GM23248 (cell line): ENCODE results near the gene DNAI1. TPM values are rescaled to one million over a fixed set of nuclear protein-coding genes. Genes with fewer than 3 reads are reported as not detected.
A peak's percentile ranks its signal among the peaks of the same experiment; 100 is the strongest.
"Not testable (repeated sequence)": the region's sequence is repeated elsewhere in the genome, so short reads cannot be mapped to it uniquely, and the experiment has no call there.

Experiments
- DNase-seq: peaks from one replicate; pipeline ENCODE4 v3.0.0-alpha.2; 2015
- H2AFZ ChIP-seq: fragments of 200-600 bp; sonication (generic); 2 replicates; pipeline ENCODE4 v1.6.1; 2016; ENCODE audit warnings: antibody characterized with exemption
- H3F3A ChIP-seq: fragments of 200-600 bp; sonication (generic); 2 replicates; pipeline ENCODE4 v1.6.1; 2016; ENCODE audit warnings: mild to moderate bottlenecking, antibody characterized with exemption, mixed run types; ENCODE audit not compliant: insufficient read depth
- H3K27ac ChIP-seq: fragments of 200-600 bp; sonication (generic); 2 replicates; pipeline ENCODE4 v1.5.1; 2016; ENCODE audit warnings: mild to moderate bottlenecking
- H3K27me3 ChIP-seq: fragments of 200-600 bp; sonication (generic); replicated peaks from 2 replicates; pipeline ENCODE4 v1.6.1; 2016; ENCODE audit warnings: mild to moderate bottlenecking; ENCODE audit not compliant: insufficient read depth
- H3K36me3 ChIP-seq: fragments of 200-600 bp; sonication (generic); 2 replicates; pipeline ENCODE4 v1.6.1; 2016; ENCODE audit warnings: low read depth, mild to moderate bottlenecking
- H3K4me1 ChIP-seq: fragments of 200-600 bp; sonication (generic); 2 replicates; pipeline ENCODE4 v1.6.1; 2016; ENCODE audit warnings: mild to moderate bottlenecking; ENCODE audit not compliant: insufficient read depth
- H3K4me2 ChIP-seq: fragments of 200-600 bp; sonication (generic); one replicate; pipeline ENCODE4 v1.6.1; 2016; ENCODE audit warnings: mild to moderate bottlenecking; ENCODE audit not compliant: unreplicated experiment
- H3K4me3 ChIP-seq: fragments of 200-600 bp; sonication (generic); 2 replicates; pipeline ENCODE4 v1.5.1; 2016; ENCODE audit warnings: mild to moderate bottlenecking
- H3K79me2 ChIP-seq: fragments of 200-600 bp; sonication (generic); 2 replicates; pipeline ENCODE4 v1.6.1; 2016; ENCODE audit warnings: mild to moderate bottlenecking; ENCODE audit not compliant: insufficient read depth
- H3K9ac ChIP-seq: fragments of 200-600 bp; sonication (generic); 2 replicates; pipeline ENCODE4 v1.6.1; 2016; ENCODE audit warnings: mild to moderate bottlenecking
- H3K9me2 ChIP-seq: fragments of 200-600 bp; sonication (generic); 2 replicates; pipeline ENCODE4 v1.6.1; 2016; ENCODE audit warnings: mixed run types, mild to moderate bottlenecking, moderate library complexity; ENCODE audit not compliant: insufficient read depth
- H3K9me3 ChIP-seq: fragments of 200-600 bp; sonication (generic); one replicate; pipeline ENCODE4 v1.6.1; 2017; ENCODE audit warnings: low read depth
- H4K20me1 ChIP-seq: fragments of 200-600 bp; sonication (generic); 2 replicates; pipeline ENCODE4 v1.6.0; 2016; ENCODE audit not compliant: insufficient read depth
- EZH2 ChIP-seq: fragments of 200-600 bp; sonication (generic); IDR thresholded peaks from 2 replicates; pipeline ENCODE4 v1.6.1; 2018; ENCODE audit warnings: antibody characterized with exemption, mild to moderate bottlenecking; ENCODE audit not compliant: insufficient read depth, poor library complexity, severe bottlenecking
- EZH2phosphoT487 ChIP-seq: fragments of 200-600 bp; sonication (generic); IDR thresholded peaks from 2 replicates; pipeline ENCODE4 v1.6.1; 2018; ENCODE audit warnings: antibody characterized with exemption, moderate library complexity, mild to moderate bottlenecking, low read depth; ENCODE audit not compliant: insufficient read depth
- WGBS, 2 experiments: methylation state at CpG; one replicate each; pipeline ENCODE4 v1.1.6; 2015 to 2017; ENCODE audit warnings: low lambda C conversion rate in 2 of 2, low coverage in 1 of 2; ENCODE audit errors: missing lambda C conversion rate in 2 of 2; 5-methylcytosine and 5-hydroxymethylcytosine counted together
- in situ Hi-C: fragments of 300-500 bp; cut with MboI; formaldehyde crosslinking; loops from 2 replicates; pipeline ENCODE4 v1.15.0; 2020
- polyA plus RNA-seq: library from polyadenylated mRNA; unstranded; fragments of >200 nt; fragmentation: Nextera tagmentation; extraction: Ambion mirVana; gene quantifications from 2 replicates; pipeline ENCODE4 v1.2.1, GENCODE V29; 2016
- total RNA-seq: library from RNA; depleted of rRNA; stranded (reverse); fragments of >200 nt; shearing (Covaris generic); gene quantifications from 2 replicates; pipeline ENCODE4 v1.2.3, GENCODE V29; 2014

Gene DNAI1
- total and polyA plus RNA-seq, 2 experiments from 2014 or later: not detected

- Histone ChIP-seq H3K36me3 (no peaks in the 10 kb centered on the region), H3F3A (no peaks in the 10 kb centered on the region), H3K9me2 (no peaks in the 10 kb centered on the region), H3K27ac (no peak within 1 kb of the TSS), H3K4me3 (peak within 1 kb of the TSS; percentile 73), H3K4me1 (no peaks in the 10 kb centered on the region), H4K20me1 (no peaks in the 10 kb centered on the region), H3K9ac (peak within 1 kb of the TSS; percentile 69), H2AFZ (peak within 1 kb of the TSS; percentile 84), H3K79me2 (no peaks in the 10 kb centered on the region), H3K27me3 (peaks cover 28% of the 10 kb centered on the region), H3K9me3 (no peaks in the 10 kb centered on the region), H3K4me2 (peak within 1 kb of the TSS; percentile 84)
- DNase-seq: peak; percentile 93
- in situ Hi-C loops: loop anchor here (25.0 kb wide), 1 partner anchor 89 kb away; the partner anchor contains the start of genes DCTN3 and RPP25L
- 5% methylated on average over 49 to 55 of the region's 63 CpGs for WGBS, 2 experiments
- TF ChIP-seq EZH2phosphoT487: no peak
- TF ChIP-seq EZH2: no peak
Observed at GRCh38 chr9:34522971-34523797, 64.6 kb downstream of the DNAI1 start, which contains the start of gene ENHO. Gene ENHO, minus strand, starts transcription at chr9:34522990. Its CDS starts 1,295 bp downstream, at chr9:34521695.

- TF ChIP-seq EZH2phosphoT487 (no peak), EZH2 (no peak)
- H3K36me3 ChIP-seq: no peaks in the 10 kb centered on the region
- WGBS, 2 experiments: 70 to 79% methylated on average over 3 of the region's 3 CpGs
- H4K20me1 ChIP-seq: no peaks in the 10 kb centered on the region
- no peak overlapping the region for H3K27ac ChIP-seq
- in situ Hi-C loops: loop anchor here (25.0 kb wide), 1 partner anchor 88 kb away; the partner anchor contains the start of genes DCTN3 and RPP25L
- H3K9me3 ChIP-seq: no peaks in the 10 kb centered on the region
- no peaks in the 10 kb centered on the region for H3K9me2 ChIP-seq
- no peak overlapping the region for H3K9ac ChIP-seq
- H3K4me1 ChIP-seq: no peaks in the 10 kb centered on the region
- no peak for DNase-seq
- H2AFZ ChIP-seq: no peak overlapping the region
- no peaks in the 10 kb centered on the region for H3F3A ChIP-seq
- no peak overlapping the region for H3K4me3 ChIP-seq
- no peak overlapping the region for H3K4me2 ChIP-seq
- H3K27me3 ChIP-seq: peaks cover 28% of the 10 kb centered on the region
- H3K79me2 ChIP-seq: no peaks in the 10 kb centered on the region
Observed at GRCh38 chr9:34524349-34524748, 65.7 kb downstream of the DNAI1 start.

- no peaks in the 10 kb centered on the region for H3K4me1 ChIP-seq
Observed at GRCh38 chr9:34526026-34526425, 67.4 kb downstream of the DNAI1 start.

GRCh38 chr9:34532041-34532440 lies 73.4 kb downstream of the DNAI1 start:
- in situ Hi-C loops, H3K27ac ChIP-seq, H3K4me3 ChIP-seq, H2AFZ ChIP-seq, H3K9ac ChIP-seq, DNase-seq, H4K20me1 ChIP-seq, H3K79me2 ChIP-seq, H3K9me2 ChIP-seq, H3K4me2 ChIP-seq, H3K9me3 ChIP-seq, H3F3A ChIP-seq, H3K4me1 ChIP-seq, H3K36me3 ChIP-seq: not testable (repeated sequence)
- 55 to 56% methylated on average over 8 of the region's 8 CpGs for WGBS, 2 experiments
- peaks cover 19% of the 10 kb centered on the region for H3K27me3 ChIP-seq

More at GRCh38 chr9:34526026-34526425, 67.4 kb downstream of the DNAI1 start:
- H3K4me3 ChIP-seq: no peak overlapping the region
- H3K36me3 ChIP-seq: no peaks in the 10 kb centered on the region
- H4K20me1 ChIP-seq: no peaks in the 10 kb centered on the region
- H3K27me3 ChIP-seq: peaks cover 32% of the 10 kb centered on the region
- H3K9me2 ChIP-seq: no peaks in the 10 kb centered on the region
- H3F3A ChIP-seq: no peaks in the 10 kb centered on the region
- no peaks in the 10 kb centered on the region for H3K79me2 ChIP-seq
- H3K4me2 ChIP-seq: no peak overlapping the region
- in situ Hi-C loops: no loop called here
- 51 to 58% methylated on average over 2 of the region's 2 CpGs for WGBS, 2 experiments
- no peak for DNase-seq
- no peak overlapping the region for H3K9ac ChIP-seq
- no peaks in the 10 kb centered on the region for H3K9me3 ChIP-seq
- TF ChIP-seq EZH2: no peak
- TF ChIP-seq EZH2phosphoT487: no peak
- H2AFZ ChIP-seq: no peak overlapping the region
- H3K27ac ChIP-seq: no peak overlapping the region
